Stomach (tissue), 4 donors: Measurements from ENCODE around the gene SNX1.

Source experiments
- POLR2A ChIP-seq, 4 donors: fragments of 450-650 bp; IDR thresholded peaks; one replicate each; pipeline ENCODE4 v1.6.1; 2016; ENCODE audit warnings: antibody characterized with exemption in 4 of 4, control low read depth in 2 of 4, mild to moderate bottlenecking in 1 of 4, moderate library complexity in 1 of 4
- TF ChIP-seq, protein P1 (sequence below), 7 experiments: fragments of 450-650 bp in 4 of 7; fragments of 200-600 bp in 3 of 7; sonication (generic) in 3 of 7; IDR thresholded peaks; one replicate each; pipeline ENCODE4 v1.5.1; 2016 to 2019; ENCODE audit warnings: antibody characterized with exemption in 7 of 7, control low read depth in 2 of 7, mild to moderate bottlenecking in 1 of 7

GRCh38 chr15:64148168-64148567 lies 52.4 kb downstream of the SNX1 start:
- TF ChIP-seq, protein P1, sequence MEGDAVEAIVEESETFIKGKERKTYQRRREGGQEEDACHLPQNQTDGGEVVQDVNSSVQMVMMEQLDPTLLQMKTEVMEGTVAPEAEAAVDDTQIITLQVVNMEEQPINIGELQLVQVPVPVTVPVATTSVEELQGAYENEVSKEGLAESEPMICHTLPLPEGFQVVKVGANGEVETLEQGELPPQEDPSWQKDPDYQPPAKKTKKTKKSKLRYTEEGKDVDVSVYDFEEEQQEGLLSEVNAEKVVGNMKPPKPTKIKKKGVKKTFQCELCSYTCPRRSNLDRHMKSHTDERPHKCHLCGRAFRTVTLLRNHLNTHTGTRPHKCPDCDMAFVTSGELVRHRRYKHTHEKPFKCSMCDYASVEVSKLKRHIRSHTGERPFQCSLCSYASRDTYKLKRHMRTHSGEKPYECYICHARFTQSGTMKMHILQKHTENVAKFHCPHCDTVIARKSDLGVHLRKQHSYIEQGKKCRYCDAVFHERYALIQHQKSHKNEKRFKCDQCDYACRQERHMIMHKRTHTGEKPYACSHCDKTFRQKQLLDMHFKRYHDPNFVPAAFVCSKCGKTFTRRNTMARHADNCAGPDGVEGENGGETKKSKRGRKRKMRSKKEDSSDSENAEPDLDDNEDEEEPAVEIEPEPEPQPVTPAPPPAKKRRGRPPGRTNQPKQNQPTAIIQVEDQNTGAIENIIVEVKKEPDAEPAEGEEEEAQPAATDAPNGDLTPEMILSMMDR (IDR thresholded peaks at IDR 0.05), result no peak
- TF ChIP-seq POLR2A (IDR thresholded peaks at IDR 0.05), result no peak
